LNCAP (cell line): ENCODE data around the gene PSMG4.

Experiments used
- TF ChIP-seq, protein P1 (sequence below): fragments of 450-650 bp; IDR thresholded peaks from 2 replicates; pipeline ENCODE4 v1.5.1; 2017; ENCODE audit warnings: mild to moderate bottlenecking

The PSMG4 gene

DNA sequence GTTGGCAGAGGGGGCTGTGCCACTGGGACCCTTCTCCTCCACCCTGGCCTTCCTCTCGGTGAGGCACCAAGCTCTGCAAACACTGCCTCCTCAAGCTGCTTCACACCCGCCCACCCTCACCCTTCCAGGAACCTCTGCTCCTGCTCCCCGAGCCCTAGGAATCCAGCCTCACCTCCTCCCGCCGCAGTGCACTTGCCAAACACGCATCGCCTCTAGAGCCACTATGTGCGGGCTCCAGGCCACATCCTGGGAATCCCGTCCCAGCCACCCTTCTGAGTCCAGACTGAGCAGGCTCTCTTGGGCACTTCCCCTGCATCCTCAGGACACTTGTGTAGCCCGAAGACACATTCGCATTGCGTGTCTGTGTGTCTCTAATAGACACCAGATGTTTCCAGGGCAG, 18.5 kb downstream of the PSMG4 start:
- TF ChIP-seq, protein P1, sequence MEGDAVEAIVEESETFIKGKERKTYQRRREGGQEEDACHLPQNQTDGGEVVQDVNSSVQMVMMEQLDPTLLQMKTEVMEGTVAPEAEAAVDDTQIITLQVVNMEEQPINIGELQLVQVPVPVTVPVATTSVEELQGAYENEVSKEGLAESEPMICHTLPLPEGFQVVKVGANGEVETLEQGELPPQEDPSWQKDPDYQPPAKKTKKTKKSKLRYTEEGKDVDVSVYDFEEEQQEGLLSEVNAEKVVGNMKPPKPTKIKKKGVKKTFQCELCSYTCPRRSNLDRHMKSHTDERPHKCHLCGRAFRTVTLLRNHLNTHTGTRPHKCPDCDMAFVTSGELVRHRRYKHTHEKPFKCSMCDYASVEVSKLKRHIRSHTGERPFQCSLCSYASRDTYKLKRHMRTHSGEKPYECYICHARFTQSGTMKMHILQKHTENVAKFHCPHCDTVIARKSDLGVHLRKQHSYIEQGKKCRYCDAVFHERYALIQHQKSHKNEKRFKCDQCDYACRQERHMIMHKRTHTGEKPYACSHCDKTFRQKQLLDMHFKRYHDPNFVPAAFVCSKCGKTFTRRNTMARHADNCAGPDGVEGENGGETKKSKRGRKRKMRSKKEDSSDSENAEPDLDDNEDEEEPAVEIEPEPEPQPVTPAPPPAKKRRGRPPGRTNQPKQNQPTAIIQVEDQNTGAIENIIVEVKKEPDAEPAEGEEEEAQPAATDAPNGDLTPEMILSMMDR, result no peak

DNA sequence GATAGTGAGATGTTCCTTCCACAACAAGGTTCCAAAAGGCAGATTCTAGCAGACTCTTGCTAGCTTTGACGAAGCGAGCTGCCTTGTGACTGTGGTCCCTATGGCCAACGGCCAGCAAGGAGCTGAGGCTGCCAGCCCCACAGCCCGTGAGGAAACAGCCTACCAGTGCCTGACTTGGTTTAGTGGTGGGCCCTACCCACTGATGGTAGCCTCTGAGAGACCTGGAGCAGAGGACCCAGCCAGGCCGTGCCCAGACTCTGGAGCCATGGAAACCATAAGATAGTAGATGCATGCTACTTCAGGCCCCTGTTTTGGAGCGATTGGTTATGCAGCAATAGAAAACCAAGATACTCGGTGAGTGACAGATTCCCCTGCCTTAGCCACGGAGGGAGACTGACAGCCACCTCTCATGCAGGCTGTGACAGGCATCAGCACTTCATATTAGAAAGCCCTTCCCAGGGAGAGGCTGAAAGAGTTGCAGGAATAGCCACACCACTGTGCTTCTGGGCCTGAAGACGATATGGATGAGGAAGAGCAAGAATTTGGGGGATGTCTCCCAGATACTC, 19.2 kb downstream of the PSMG4 start:
- TF ChIP-seq, protein P1, result no peak

DNA sequence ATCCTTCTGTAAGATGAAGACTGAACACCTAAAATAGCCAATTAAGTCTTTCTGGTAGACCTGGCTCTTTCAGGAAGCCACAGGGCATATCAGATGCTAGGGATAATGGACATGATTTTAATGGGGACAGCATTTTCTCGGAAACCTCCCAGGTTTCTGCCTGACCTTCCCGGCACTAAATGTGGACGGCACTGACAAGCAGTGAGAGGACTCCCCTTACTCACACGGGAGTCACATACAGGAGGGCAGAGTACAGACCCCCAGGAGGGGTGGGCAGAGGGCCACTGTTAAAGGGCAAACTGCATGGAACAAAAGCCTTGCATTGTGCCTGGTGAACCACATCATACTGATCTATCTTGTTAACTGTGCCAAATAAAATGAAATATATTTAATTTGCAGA, 19.9 kb downstream of the PSMG4 start:
- TF ChIP-seq, protein P1, result no peak

DNA sequence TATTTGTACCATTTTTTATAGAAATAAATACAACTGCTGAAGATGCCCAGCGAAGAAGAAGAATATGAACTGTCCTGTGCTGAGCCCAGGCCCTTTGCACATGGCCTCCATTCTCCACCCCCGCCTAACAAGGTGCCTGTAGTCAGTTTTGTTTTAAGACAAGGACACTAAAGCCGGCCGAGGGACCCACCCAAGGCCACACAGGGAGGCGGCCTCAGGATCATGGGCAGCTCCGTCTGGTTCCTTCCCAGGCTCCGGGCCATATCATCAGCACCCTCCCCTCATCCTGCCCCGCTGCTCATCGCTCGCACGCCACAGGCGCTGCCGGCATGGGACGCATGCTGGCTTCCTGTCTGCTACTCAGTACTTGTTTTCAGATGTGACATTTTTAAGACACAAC, 21.3 kb downstream of the PSMG4 start:
- TF ChIP-seq, protein P1, result no peak

DNA sequence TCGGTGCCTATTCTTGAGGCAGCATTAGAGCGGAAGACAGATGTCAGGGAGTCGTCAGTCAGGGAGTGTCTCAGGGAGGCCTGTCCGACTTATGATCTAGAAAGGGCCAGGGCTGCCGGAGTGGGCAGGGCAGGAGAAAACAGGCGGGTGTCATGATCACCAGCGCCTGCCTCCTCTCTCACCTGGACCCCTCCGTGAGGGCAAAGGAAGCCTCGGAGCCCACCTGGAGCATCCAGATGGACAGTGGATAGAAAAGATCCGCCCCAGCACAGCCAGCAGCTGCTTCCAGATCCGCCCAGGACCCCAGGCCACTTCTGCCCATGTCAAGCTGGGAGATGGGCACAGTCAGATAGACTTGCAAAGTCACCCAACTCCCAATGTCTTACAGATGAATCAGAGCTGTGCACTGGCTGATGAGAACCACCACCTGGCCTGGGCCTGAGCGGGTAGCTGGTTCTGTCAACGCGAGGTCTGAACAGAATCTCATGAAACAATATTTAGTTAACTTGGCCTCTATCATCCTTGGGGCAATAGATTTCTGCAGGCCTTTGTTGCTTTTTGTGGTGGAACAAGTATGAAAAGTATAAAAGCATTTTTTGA, 22.2 kb downstream of the PSMG4 start:
- TF ChIP-seq, protein P1, result no peak

DNA sequence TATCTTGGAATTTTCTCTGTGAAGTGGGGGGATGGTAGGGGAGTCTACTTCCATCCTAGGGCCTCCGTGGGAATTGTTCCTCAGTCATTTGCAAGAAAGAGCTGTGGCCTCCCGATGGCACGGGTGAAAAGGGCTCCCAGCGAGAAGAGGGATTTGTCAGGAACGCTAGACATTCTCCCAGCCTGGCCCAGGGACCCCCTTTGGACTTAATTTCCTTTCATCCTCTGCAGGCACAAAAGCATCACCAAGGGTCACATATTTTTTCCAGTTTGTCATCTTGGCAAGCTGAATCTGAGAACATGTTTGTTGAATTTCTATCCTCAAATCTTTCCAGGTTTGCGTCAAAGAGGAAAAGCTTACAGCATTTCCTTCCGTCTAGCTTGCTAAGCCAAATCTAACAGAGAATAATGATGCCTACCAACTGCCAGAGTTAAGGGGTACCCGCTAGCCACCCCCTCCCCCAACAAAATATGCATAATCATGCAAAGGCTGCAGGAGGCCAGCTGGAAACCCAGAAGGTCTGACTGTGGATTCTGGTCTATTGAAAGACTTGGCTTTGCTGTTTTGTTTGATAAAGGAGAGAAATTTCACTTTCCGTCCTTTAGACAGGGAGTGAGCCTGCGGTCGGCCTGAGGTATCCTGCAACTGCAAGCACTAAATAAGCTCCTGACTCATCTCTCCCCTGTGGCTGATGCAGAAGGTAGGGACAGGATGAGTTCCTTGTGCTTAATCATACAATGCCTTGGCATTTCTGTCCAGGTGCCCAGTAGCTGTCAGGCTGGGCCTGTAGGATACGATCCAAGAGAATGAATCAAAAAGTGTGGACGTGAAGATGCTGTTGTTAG, 23.1 kb downstream of the PSMG4 start:
- TF ChIP-seq, protein P1, result no peak

DNA sequence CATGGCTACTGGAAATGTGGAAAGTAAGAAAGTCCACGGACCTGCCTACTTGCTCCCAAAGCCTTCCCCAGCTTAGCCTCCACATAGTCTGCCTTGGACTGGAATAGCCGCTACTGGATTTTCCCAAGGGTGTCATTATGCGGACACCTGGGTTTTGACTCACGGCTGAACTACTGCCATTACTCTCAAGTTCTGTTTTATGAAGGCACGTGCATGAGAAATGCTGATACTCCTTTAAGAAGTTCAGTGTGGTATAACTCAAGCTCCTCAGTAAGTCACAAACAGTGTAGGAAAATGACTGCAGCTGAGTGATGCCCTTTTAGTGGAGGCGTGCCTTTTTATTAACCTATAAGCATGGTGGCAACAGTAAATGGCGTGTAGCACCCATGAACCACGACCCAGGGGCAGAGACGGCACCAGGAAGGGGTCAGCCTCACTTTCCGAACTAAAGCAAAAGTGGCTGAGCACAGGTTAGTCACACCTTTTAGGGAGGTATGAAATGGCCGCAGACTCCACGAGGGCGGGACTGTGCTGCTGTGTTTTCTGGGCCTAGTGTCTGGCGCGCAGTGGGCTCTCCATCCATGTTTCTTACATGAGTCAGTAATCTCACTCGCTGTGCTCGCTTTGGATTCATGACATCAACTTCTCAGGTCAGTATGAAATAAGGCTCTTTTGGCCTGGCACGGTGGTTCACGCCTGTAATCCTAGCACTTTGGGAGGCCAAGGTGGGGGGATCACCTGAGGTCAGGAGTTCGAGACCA, 23.9 kb downstream of the PSMG4 start:
- TF ChIP-seq, protein P1, result no peak
